Endothelial cell of umbilical vein (primary cell): ENCODE measurements around the gene TSPAN9.

Experiments used
- EZH2 ChIP-seq: IDR thresholded peaks from 2 replicates; pipeline ENCODE4 v1.6.1; 2012; ENCODE audit warnings: borderline replicate concordance, low read depth, mild to moderate bottlenecking, moderate library complexity, low read length, inconsistent platforms; ENCODE audit not compliant: severe bottlenecking
- GATA2 ChIP-seq: IDR thresholded peaks from 2 replicates; pipeline ENCODE4 v1.7.0; 2011; ENCODE audit warnings: low read depth, mild to moderate bottlenecking, moderate library complexity, mixed read lengths, low read length; ENCODE audit not compliant: insufficient read length, insufficient read depth
- POLR2A ChIP-seq: IDR thresholded peaks from 2 replicates; pipeline ENCODE4 v1.6.1; 2012; ENCODE audit warnings: low read depth, mild to moderate bottlenecking, control low read depth, low read length
- TF ChIP-seq, protein P1 (sequence below), 2 donors: IDR thresholded peaks; 1 replicate in 1 of 2; 2 replicates in 1 of 2; pipeline ENCODE4 v1.5.1; 2011; ENCODE audit warnings: low read length in 2 of 2, mild to moderate bottlenecking in 2 of 2, moderate library complexity in 2 of 2, control low read depth in 1 of 2, inconsistent platforms in 1 of 2, low read depth in 1 of 2; ENCODE audit not compliant: insufficient read depth in 1 of 2; ENCODE audit errors: extremely low read depth in 1 of 2
- TF ChIP-seq, protein P2 (sequence below): IDR thresholded peaks from 2 replicates; pipeline ENCODE4 v1.6.1; 2011; ENCODE audit not compliant: insufficient read depth, insufficient read length

DNA sequence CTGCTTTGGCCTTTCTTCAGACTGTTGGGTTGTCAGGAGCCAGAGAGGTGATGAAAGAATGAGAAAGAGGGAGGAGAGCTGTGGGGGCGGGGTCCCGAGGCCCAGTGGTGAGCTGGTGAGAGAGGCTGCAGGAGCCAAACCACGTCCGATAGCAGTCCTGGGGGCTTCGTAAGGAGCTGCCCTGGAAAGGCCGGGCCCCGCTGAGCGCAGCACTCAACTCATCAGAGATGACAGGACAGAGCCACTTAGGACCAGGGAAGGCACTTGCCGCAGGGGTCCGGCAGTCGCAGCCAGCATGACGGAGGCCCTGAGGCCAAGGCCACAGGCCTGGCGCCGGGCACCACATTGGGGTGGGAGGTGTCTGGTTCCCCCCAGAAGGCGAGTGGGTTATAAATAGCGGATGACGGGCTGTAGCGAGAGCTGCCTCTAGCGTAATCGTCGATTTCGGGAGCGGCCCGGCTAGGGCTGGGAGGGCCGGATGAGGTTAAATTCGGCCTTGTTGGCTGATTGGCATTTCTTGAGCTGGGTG lies 179.0 kb downstream of the TSPAN9 start:
- TF ChIP-seq, protein P1, sequence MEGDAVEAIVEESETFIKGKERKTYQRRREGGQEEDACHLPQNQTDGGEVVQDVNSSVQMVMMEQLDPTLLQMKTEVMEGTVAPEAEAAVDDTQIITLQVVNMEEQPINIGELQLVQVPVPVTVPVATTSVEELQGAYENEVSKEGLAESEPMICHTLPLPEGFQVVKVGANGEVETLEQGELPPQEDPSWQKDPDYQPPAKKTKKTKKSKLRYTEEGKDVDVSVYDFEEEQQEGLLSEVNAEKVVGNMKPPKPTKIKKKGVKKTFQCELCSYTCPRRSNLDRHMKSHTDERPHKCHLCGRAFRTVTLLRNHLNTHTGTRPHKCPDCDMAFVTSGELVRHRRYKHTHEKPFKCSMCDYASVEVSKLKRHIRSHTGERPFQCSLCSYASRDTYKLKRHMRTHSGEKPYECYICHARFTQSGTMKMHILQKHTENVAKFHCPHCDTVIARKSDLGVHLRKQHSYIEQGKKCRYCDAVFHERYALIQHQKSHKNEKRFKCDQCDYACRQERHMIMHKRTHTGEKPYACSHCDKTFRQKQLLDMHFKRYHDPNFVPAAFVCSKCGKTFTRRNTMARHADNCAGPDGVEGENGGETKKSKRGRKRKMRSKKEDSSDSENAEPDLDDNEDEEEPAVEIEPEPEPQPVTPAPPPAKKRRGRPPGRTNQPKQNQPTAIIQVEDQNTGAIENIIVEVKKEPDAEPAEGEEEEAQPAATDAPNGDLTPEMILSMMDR (IDR thresholded peaks at IDR 0.05; ENCODE audit: extremely low read depth in 1 of 2, insufficient read depth in 1 of 2, low read depth in 1 of 2, low read length in 2 of 2): no peak
- TF ChIP-seq EZH2: no peak
- TF ChIP-seq GATA2: no peak
- TF ChIP-seq, protein P2, sequence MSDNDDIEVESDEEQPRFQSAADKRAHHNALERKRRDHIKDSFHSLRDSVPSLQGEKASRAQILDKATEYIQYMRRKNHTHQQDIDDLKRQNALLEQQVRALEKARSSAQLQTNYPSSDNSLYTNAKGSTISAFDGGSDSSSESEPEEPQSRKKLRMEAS: no peak
- no peak for TF ChIP-seq POLR2A
